ENCODE measurements around the gene HOXA2.

HOXA2 gene

GRCh38 chr7:27093184-27093895 is 9.1 kb downstream of the HOXA2 start:
- no peak overlapping the region for H3K9ac ChIP-seq (ENCODE audit: low read length)
- no peaks in the 10 kb centered on the region for H3K79me1 ChIP-seq (ENCODE audit: low read length)
- peaks cover 9% of the 10 kb centered on the region for H3K4me1 ChIP-seq (ENCODE audit: control insufficient read depth, low read depth, low read length)
- H3K4me3 ChIP-seq (ENCODE audit: low read length) = no peak overlapping the region
- H3K4ac ChIP-seq (ENCODE audit: low read depth, low read length) = no peak overlapping the region
- no peaks in the 10 kb centered on the region for H3K36me3 ChIP-seq (ENCODE audit: control insufficient read depth, insufficient read depth, low read length)
- H3K27me3 ChIP-seq (ENCODE audit: insufficient read depth, low read length, poor library complexity) = peaks cover 62% of the 10 kb centered on the region
- no peak overlapping the region for H3K27ac ChIP-seq (ENCODE audit: low read depth, low read length)
- H4K8ac ChIP-seq (ENCODE audit: low read depth, low read length) = no peak overlapping the region
- no peaks in the 10 kb centered on the region for H3K79me2 ChIP-seq (ENCODE audit: control insufficient read depth, insufficient read depth, low read length)
- DNase-seq = no peak
- no peak overlapping the region for H3K23ac ChIP-seq (ENCODE audit: low read length)
- H3K4me2 ChIP-seq (ENCODE audit: low read length) = no peak overlapping the region
- no peak overlapping the region for H3K56ac ChIP-seq (ENCODE audit: low read length)
- WGBS (ENCODE audit: extremely low coverage, insufficient coverage, low lambda C conversion rate) = no CpG with 5 or more reads among the region's 6 CpGs
- no peak overlapping the region for H2BK120ac ChIP-seq (ENCODE audit: low read depth, low read length)
- no peak overlapping the region for H2AK5ac ChIP-seq (ENCODE audit: low read length)
- no peak overlapping the region for H2BK5ac ChIP-seq (ENCODE audit: low read length)
- H3K18ac ChIP-seq (ENCODE audit: low read length) = peak overlapping the region; percentile 25
- no peak overlapping the region for H4K5ac ChIP-seq (ENCODE audit: low read length)
- H2BK15ac ChIP-seq (replicated peaks; ENCODE audit: low read depth) = no peak overlapping the region

- no peak overlapping the region for H3K4me2 ChIP-seq (ENCODE audit: low read length)
- no peak overlapping the region for H4K5ac ChIP-seq (ENCODE audit: low read length)
- WGBS (ENCODE audit: extremely low coverage, insufficient coverage, low lambda C conversion rate) = no CpG with 5 or more reads among the region's 1 CpG
- H3K4ac ChIP-seq (ENCODE audit: low read depth, low read length) = no peak overlapping the region
- H3K56ac ChIP-seq (ENCODE audit: low read length) = no peak overlapping the region
- H4K8ac ChIP-seq (ENCODE audit: low read depth, low read length) = no peak overlapping the region
- no peaks in the 10 kb centered on the region for H3K36me3 ChIP-seq (ENCODE audit: control insufficient read depth, insufficient read depth, low read length)
- no peak overlapping the region for H2AK5ac ChIP-seq (ENCODE audit: low read length)
- H3K79me1 ChIP-seq (ENCODE audit: low read length) = no peaks in the 10 kb centered on the region
- no peak for DNase-seq
- H3K23ac ChIP-seq (ENCODE audit: low read length) = no peak overlapping the region
- H3K4me3 ChIP-seq (ENCODE audit: low read length) = no peak overlapping the region
- H3K27ac ChIP-seq (ENCODE audit: low read depth, low read length) = peak overlapping the region; percentile 41
- no peak overlapping the region for H2BK5ac ChIP-seq (ENCODE audit: low read length)
- H2BK15ac ChIP-seq (replicated peaks; ENCODE audit: low read depth) = no peak overlapping the region
- peaks cover 9% of the 10 kb centered on the region for H3K4me1 ChIP-seq (ENCODE audit: control insufficient read depth, low read depth, low read length)
- no peaks in the 10 kb centered on the region for H3K79me2 ChIP-seq (ENCODE audit: control insufficient read depth, insufficient read depth, low read length)
- H3K9ac ChIP-seq (ENCODE audit: low read length) = no peak overlapping the region
- H2BK120ac ChIP-seq (ENCODE audit: low read depth, low read length) = no peak overlapping the region
- no peak overlapping the region for H3K18ac ChIP-seq (ENCODE audit: low read length)
- H3K27me3 ChIP-seq (ENCODE audit: insufficient read depth, low read length, poor library complexity) = peaks cover 62% of the 10 kb centered on the region
These were observed 9.7 kb downstream of the HOXA2 start for GRCh38 chr7:27092819-27093110.

DNA sequence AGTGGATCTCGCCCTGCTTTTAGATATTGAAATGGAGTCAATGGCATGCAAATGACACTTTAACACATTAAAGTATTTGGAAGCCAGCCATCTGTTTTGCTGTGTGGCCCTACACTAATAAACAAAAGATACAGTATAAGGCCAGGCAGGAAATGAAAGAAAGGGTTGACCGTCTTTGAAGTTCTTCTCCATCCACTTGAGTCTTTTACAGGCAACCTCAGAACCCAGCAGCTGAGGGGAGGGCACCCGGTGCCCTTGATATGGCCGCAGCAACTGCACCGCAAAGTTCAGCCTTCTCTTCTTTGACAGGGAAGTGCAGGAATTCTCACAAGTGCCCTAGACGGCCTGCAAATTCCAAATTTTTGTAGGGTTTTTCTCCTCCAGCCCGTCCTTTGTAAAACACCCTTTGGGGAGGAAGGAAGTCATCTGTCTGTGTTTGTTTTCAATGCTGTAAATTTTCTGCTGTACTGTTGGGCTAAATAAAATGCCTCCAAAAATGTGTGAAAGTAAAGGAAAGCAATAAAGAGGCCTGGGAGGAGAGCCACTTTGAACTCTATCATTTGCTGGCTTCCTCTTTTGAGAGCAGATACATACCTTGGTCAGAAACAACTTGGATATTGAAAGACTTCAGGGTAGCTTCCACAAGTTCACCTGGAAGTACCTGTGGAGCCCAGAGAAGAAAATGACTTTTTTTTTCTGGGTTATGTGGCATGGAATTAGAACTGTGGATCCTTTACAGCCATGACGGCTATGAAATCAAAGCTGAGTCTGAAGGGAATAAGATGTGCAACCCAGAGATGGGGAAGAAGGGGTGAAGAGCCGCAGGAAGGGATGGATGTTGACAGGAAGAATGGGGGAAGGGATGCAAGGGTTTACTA is 10.3 kb downstream of the HOXA2 start:
- Histone ChIP-seq H2AK5ac (ENCODE audit: low read length) (no peak overlapping the region), H2BK120ac (ENCODE audit: low read depth, low read length) (no peak overlapping the region), H3K79me2 (ENCODE audit: control insufficient read depth, insufficient read depth, low read length) (no peaks in the 10 kb centered on the region), H3K18ac (ENCODE audit: low read length) (no peak overlapping the region), H2BK5ac (ENCODE audit: low read length) (no peak overlapping the region), H3K4me3 (ENCODE audit: low read length) (no peak overlapping the region), H3K4me1 (ENCODE audit: control insufficient read depth, low read depth, low read length) (peaks cover 9% of the 10 kb centered on the region), H3K27me3 (ENCODE audit: insufficient read depth, low read length, poor library complexity) (peaks cover 61% of the 10 kb centered on the region), H4K8ac (ENCODE audit: low read depth, low read length) (no peak overlapping the region), H3K23ac (ENCODE audit: low read length) (no peak overlapping the region), H3K9ac (ENCODE audit: low read length) (no peak overlapping the region), H3K4ac (ENCODE audit: low read depth, low read length) (no peak overlapping the region), H3K79me1 (ENCODE audit: low read length) (no peaks in the 10 kb centered on the region), H4K5ac (ENCODE audit: low read length) (no peak overlapping the region), H3K56ac (ENCODE audit: low read length) (no peak overlapping the region), H3K36me3 (ENCODE audit: control insufficient read depth, insufficient read depth, low read length) (no peaks in the 10 kb centered on the region), H3K27ac (ENCODE audit: low read depth, low read length) (peak overlapping the region; percentile 41), H2BK15ac (replicated peaks; ENCODE audit: low read depth) (no peak overlapping the region), H3K4me2 (ENCODE audit: low read length) (no peak overlapping the region)
- whole genome bisulfite sequencing (ENCODE audit: extremely low coverage, insufficient coverage, low lambda C conversion rate) = no CpG with 5 or more reads among the region's 9 CpGs
- DNase-seq = peak; percentile 70

- Histone ChIP-seq H4K5ac (ENCODE audit: low read length) (no peak overlapping the region), H2BK15ac (replicated peaks; ENCODE audit: low read depth) (no peak overlapping the region), H3K4me2 (ENCODE audit: low read length) (no peak overlapping the region), H3K4me3 (ENCODE audit: low read length) (no peak overlapping the region), H3K36me3 (ENCODE audit: control insufficient read depth, insufficient read depth, low read length) (no peaks in the 10 kb centered on the region), H3K4me1 (ENCODE audit: control insufficient read depth, low read depth, low read length) (peaks cover 9% of the 10 kb centered on the region), H3K18ac (ENCODE audit: low read length) (no peak overlapping the region), H3K56ac (ENCODE audit: low read length) (no peak overlapping the region), H2BK5ac (ENCODE audit: low read length) (no peak overlapping the region), H3K79me1 (ENCODE audit: low read length) (no peaks in the 10 kb centered on the region), H3K23ac (ENCODE audit: low read length) (no peak overlapping the region), H2BK120ac (ENCODE audit: low read depth, low read length) (no peak overlapping the region), H4K8ac (ENCODE audit: low read depth, low read length) (no peak overlapping the region), H3K4ac (ENCODE audit: low read depth, low read length) (no peak overlapping the region), H3K27ac (ENCODE audit: low read depth, low read length) (no peak overlapping the region), H3K27me3 (ENCODE audit: insufficient read depth, low read length, poor library complexity) (peaks cover 53% of the 10 kb centered on the region), H3K79me2 (ENCODE audit: control insufficient read depth, insufficient read depth, low read length) (no peaks in the 10 kb centered on the region), H3K9ac (ENCODE audit: low read length) (no peak overlapping the region), H2AK5ac (ENCODE audit: low read length) (no peak overlapping the region)
- no peak for DNase-seq
- WGBS (ENCODE audit: extremely low coverage, insufficient coverage, low lambda C conversion rate) = no CpG with 5 or more reads among the region's 3 CpGs
These were observed 11.4 kb downstream of the HOXA2 start for GRCh38 chr7:27091105-27091504.

GRCh38 chr7:27088002-27088922 is 14.2 kb downstream of the HOXA2 start:
- Histone ChIP-seq H3K79me2 (ENCODE audit: control insufficient read depth, insufficient read depth, low read length) (no peaks in the 10 kb centered on the region), H3K27ac (ENCODE audit: low read depth, low read length) (no peak overlapping the region), H3K27me3 (ENCODE audit: insufficient read depth, low read length, poor library complexity) (peaks cover 36% of the 10 kb centered on the region), H2BK15ac (replicated peaks; ENCODE audit: low read depth) (no peak overlapping the region), H3K56ac (ENCODE audit: low read length) (peak overlapping the region; percentile 22), H4K8ac (ENCODE audit: low read depth, low read length) (no peak overlapping the region), H2AK5ac (ENCODE audit: low read length) (no peak overlapping the region), H3K23ac (ENCODE audit: low read length) (no peak overlapping the region), H2BK5ac (ENCODE audit: low read length) (no peak overlapping the region), H3K4me3 (ENCODE audit: low read length) (no peak overlapping the region), H4K5ac (ENCODE audit: low read length) (no peak overlapping the region), H3K4me1 (ENCODE audit: control insufficient read depth, low read depth, low read length) (peaks cover 6% of the 10 kb centered on the region), H3K36me3 (ENCODE audit: control insufficient read depth, insufficient read depth, low read length) (no peaks in the 10 kb centered on the region), H3K9ac (ENCODE audit: low read length) (no peak overlapping the region), H2BK120ac (ENCODE audit: low read depth, low read length) (no peak overlapping the region), H3K79me1 (ENCODE audit: low read length) (no peaks in the 10 kb centered on the region), H3K18ac (ENCODE audit: low read length) (no peak overlapping the region), H3K4me2 (ENCODE audit: low read length) (no peak overlapping the region), H3K4ac (ENCODE audit: low read depth, low read length) (no peak overlapping the region)
- no CpG with 5 or more reads among the region's 68 CpGs for WGBS (ENCODE audit: extremely low coverage, insufficient coverage, low lambda C conversion rate)
- peak; percentile 61 for DNase-seq

All from mesendoderm (in vitro differentiated cells).